Memory B cell (primary cell): ENCODE measurements around the gene LRRC56.
A peak's percentile ranks its signal among the peaks of the same experiment; 100 is the strongest.

Experiments used
- ATAC-seq: fragments of 150-1000 bp; cut with Tn5 transposase; 2 replicates; pipeline ENCODE4 v1.10.0; 2021; ENCODE audit warnings: low read depth, mild to moderate bottlenecking, moderate library complexity
- DNase-seq, 2 donors: peaks; one replicate each; pipeline ENCODE4 v3.0.0; 2022; ENCODE audit warnings: low spot score in 2 of 2
- H3K27ac Mint-ChIP-seq: one replicate; pipeline ENCODE4 v1.8.0; 2022; ENCODE audit warnings: mild to moderate bottlenecking, moderate library complexity, mixed read lengths
- H3K27me3 Mint-ChIP-seq: one replicate; pipeline ENCODE4 v1.8.0; 2022; ENCODE audit warnings: mixed read lengths
- H3K36me3 Mint-ChIP-seq: one replicate; pipeline ENCODE4 v1.8.0; 2022; ENCODE audit warnings: mild to moderate bottlenecking, mixed read lengths
- H3K4me1 Mint-ChIP-seq: one replicate; pipeline ENCODE4 v1.8.0; 2022; ENCODE audit warnings: mixed read lengths
- H3K4me3 Mint-ChIP-seq: one replicate; pipeline ENCODE4 v1.8.0; 2022; ENCODE audit warnings: mild to moderate bottlenecking, moderate library complexity, mixed read lengths
- H3K9me3 Mint-ChIP-seq: one replicate; pipeline ENCODE4 v1.8.0; 2022; ENCODE audit warnings: mixed read lengths

LRRC56 gene

GRCh38 chr11:497565-498296 is 39.6 kb upstream of the LRRC56 start:
- Mint-ChIP-seq H3K27me3 (no peaks in the 10 kb centered on the region), H3K4me1 (peaks cover 18% of the 10 kb centered on the region), H3K27ac (no peak overlapping the region), H3K9me3 (no peaks in the 10 kb centered on the region), H3K4me3 (no peak overlapping the region), H3K36me3 (peaks cover 32% of the 10 kb centered on the region)
- DNase-seq (no peak), ATAC-seq (no peak)

GRCh38 chr11:498297-499181 is 38.8 kb upstream of the LRRC56 start:
- Mint-ChIP-seq H3K9me3 (no peaks in the 10 kb centered on the region), H3K36me3 (peaks cover 32% of the 10 kb centered on the region), H3K27ac (no peak overlapping the region), H3K27me3 (no peaks in the 10 kb centered on the region), H3K4me3 (no peak overlapping the region), H3K4me1 (peaks cover 17% of the 10 kb centered on the region)
- DNase-seq (no peak), ATAC-seq (no peak)

- Mint-ChIP-seq H3K9me3 (no peaks in the 10 kb centered on the region), H3K4me1 (peaks cover 19% of the 10 kb centered on the region), H3K4me3 (no peak overlapping the region), H3K27me3 (no peaks in the 10 kb centered on the region), H3K36me3 (peaks cover 31% of the 10 kb centered on the region), H3K27ac (no peak overlapping the region)
- DNase-seq (no peak), ATAC-seq (no peak)
Observed at GRCh38 chr11:499201-500076, 37.9 kb upstream of the LRRC56 start.

- peak overlapping the region; percentile 69 for H3K27ac Mint-ChIP-seq
- peak overlapping the region; percentile 37 for H3K4me3 Mint-ChIP-seq
- H3K36me3 Mint-ChIP-seq, result peaks cover 22% of the 10 kb centered on the region
- peaks cover 21% of the 10 kb centered on the region for H3K4me1 Mint-ChIP-seq
- no peaks in the 10 kb centered on the region for H3K27me3 Mint-ChIP-seq
- H3K9me3 Mint-ChIP-seq, result no peaks in the 10 kb centered on the region
- DNase-seq, result no peak
- ATAC-seq, result no peak
Observed at GRCh38 chr11:501001-501682, 36.2 kb upstream of the LRRC56 start.

- no peak overlapping the region for H3K4me3 Mint-ChIP-seq
- peak overlapping the region; percentile 100 for H3K27ac Mint-ChIP-seq
- H3K9me3 Mint-ChIP-seq, result no peaks in the 10 kb centered on the region
- H3K36me3 Mint-ChIP-seq, result peaks cover 22% of the 10 kb centered on the region
- no peaks in the 10 kb centered on the region for H3K27me3 Mint-ChIP-seq
- H3K4me1 Mint-ChIP-seq, result peaks cover 24% of the 10 kb centered on the region
- no peak for DNase-seq
- no peak for ATAC-seq
Observed at GRCh38 chr11:501683-502287, 35.5 kb upstream of the LRRC56 start.

GRCh38 chr11:502288-503178 is 34.8 kb upstream of the LRRC56 start:
- Mint-ChIP-seq H3K9me3 (no peaks in the 10 kb centered on the region), H3K36me3 (peaks cover 15% of the 10 kb centered on the region), H3K27me3 (no peaks in the 10 kb centered on the region), H3K4me1 (peaks cover 18% of the 10 kb centered on the region), H3K27ac (peak overlapping the region; percentile 100), H3K4me3 (peak overlapping the region; percentile 59)
- ATAC-seq (no peak), DNase-seq (no peak)

GRCh38 chr11:503179-503981 is 33.9 kb upstream of the LRRC56 start:
- Mint-ChIP-seq H3K9me3 (no peaks in the 10 kb centered on the region), H3K27ac (peak overlapping the region; percentile 100), H3K4me3 (peak overlapping the region; percentile 90), H3K36me3 (peaks cover 9% of the 10 kb centered on the region), H3K27me3 (no peaks in the 10 kb centered on the region), H3K4me1 (peaks cover 17% of the 10 kb centered on the region)
- no peak for DNase-seq
- ATAC-seq, result no peak

GRCh38 chr11:504053-504993 is 33.0 kb upstream of the LRRC56 start:
- ATAC-seq, result no peak
- no peaks in the 10 kb centered on the region for H3K9me3 Mint-ChIP-seq
- no peaks in the 10 kb centered on the region for H3K27me3 Mint-ChIP-seq
- DNase-seq, result no peak
- peak overlapping the region; percentile 90 for H3K4me3 Mint-ChIP-seq
- H3K4me1 Mint-ChIP-seq, result peaks cover 17% of the 10 kb centered on the region
- H3K27ac Mint-ChIP-seq, result peak overlapping the region; percentile 100
- H3K36me3 Mint-ChIP-seq, result peaks cover 9% of the 10 kb centered on the region

- no peaks in the 10 kb centered on the region for H3K9me3 Mint-ChIP-seq
- DNase-seq (no peak), ATAC-seq (no peak)
- peaks cover 17% of the 10 kb centered on the region for H3K4me1 Mint-ChIP-seq
- H3K27me3 Mint-ChIP-seq, result no peaks in the 10 kb centered on the region
- peaks cover 12% of the 10 kb centered on the region for H3K36me3 Mint-ChIP-seq
- peak overlapping the region; percentile 90 for H3K4me3 Mint-ChIP-seq
- H3K27ac Mint-ChIP-seq, result peak overlapping the region; percentile 100
Observed at GRCh38 chr11:504994-505344, 32.4 kb upstream of the LRRC56 start.

GRCh38 chr11:506238-506994 is 30.9 kb upstream of the LRRC56 start:
- peaks cover 4% of the 10 kb centered on the region for H3K36me3 Mint-ChIP-seq
- peak overlapping the region; percentile 100 for H3K27ac Mint-ChIP-seq
- no peaks in the 10 kb centered on the region for H3K9me3 Mint-ChIP-seq
- ATAC-seq (peak; percentile 72), DNase-seq (peak; percentile 96 to 97)
- H3K4me3 Mint-ChIP-seq, result peak overlapping the region; percentile 94
- H3K27me3 Mint-ChIP-seq, result no peaks in the 10 kb centered on the region
- peaks cover 11% of the 10 kb centered on the region for H3K4me1 Mint-ChIP-seq
